NCI-H774 (cell line): ENCODE results near the gene SVIL.
"Not testable (repeated sequence)": the region's sequence is repeated elsewhere in the genome, so short reads cannot be mapped to it uniquely, and the experiment has no call there.

Source experiments
- DNase-seq: peaks from one replicate; lab custom pipeline; 2025; lab: John Stamatoyannopoulos, UW

The SVIL gene

GRCh38 chr10:29452546-29452945 is 182.2 kb downstream of the SVIL start:
- DNase-seq: no peak

GRCh38 chr10:29451946-29452345 is 182.8 kb downstream of the SVIL start:
- DNase-seq: no peak

GRCh38 chr10:29450405-29450804 is 184.4 kb downstream of the SVIL start:
- DNase-seq: no peak

GRCh38 chr10:29448756-29449592 is 185.8 kb downstream of the SVIL start:
- DNase-seq: peak; percentile 41

- DNase-seq: no peak
These were observed 186.6 kb downstream of the SVIL start for GRCh38 chr10:29448125-29448524.

- no peak for DNase-seq
These were observed 188.4 kb downstream of the SVIL start for GRCh38 chr10:29446327-29446726.

- no peak for DNase-seq
These were observed 190.8 kb downstream of the SVIL start for GRCh38 chr10:29443745-29444523.

GRCh38 chr10:29440981-29441380 is 193.8 kb downstream of the SVIL start:
- no peak for DNase-seq

- not testable (repeated sequence) for DNase-seq
These were observed 195.8 kb downstream of the SVIL start for GRCh38 chr10:29439005-29439404.

- no peak for DNase-seq
These were observed 196.5 kb downstream of the SVIL start for GRCh38 chr10:29438271-29438670.

- DNase-seq: no peak
These were observed 196.9 kb downstream of the SVIL start for GRCh38 chr10:29437871-29438270.

GRCh38 chr10:29435809-29436501 is 198.8 kb downstream of the SVIL start:
- DNase-seq: no peak

GRCh38 chr10:29434111-29434510 is 200.7 kb downstream of the SVIL start:
- DNase-seq: no peak

- DNase-seq: no peak
These were observed 203.1 kb downstream of the SVIL start for GRCh38 chr10:29431711-29432110.

- DNase-seq: no peak
These were observed 204.7 kb downstream of the SVIL start for GRCh38 chr10:29430101-29430500.

- DNase-seq: no peak
These were observed 206.3 kb downstream of the SVIL start for GRCh38 chr10:29428486-29428885.

GRCh38 chr10:29427667-29428066 is 207.1 kb downstream of the SVIL start:
- no peak for DNase-seq

- DNase-seq: no peak
These were observed 208.4 kb downstream of the SVIL start for GRCh38 chr10:29426420-29426819.

GRCh38 chr10:29424017-29424416 is 210.8 kb downstream of the SVIL start:
- DNase-seq: no peak

- no peak for DNase-seq
These were observed 214.0 kb downstream of the SVIL start for GRCh38 chr10:29420744-29421143.

GRCh38 chr10:29417324-29417723 is 217.4 kb downstream of the SVIL start:
- no peak for DNase-seq

- DNase-seq: no peak
These were observed 218.9 kb downstream of the SVIL start for GRCh38 chr10:29415876-29416275.

GRCh38 chr10:29414501-29414900 is 220.3 kb downstream of the SVIL start:
- DNase-seq: no peak
